ENCODE data around the gene GLRX3.

DNA sequence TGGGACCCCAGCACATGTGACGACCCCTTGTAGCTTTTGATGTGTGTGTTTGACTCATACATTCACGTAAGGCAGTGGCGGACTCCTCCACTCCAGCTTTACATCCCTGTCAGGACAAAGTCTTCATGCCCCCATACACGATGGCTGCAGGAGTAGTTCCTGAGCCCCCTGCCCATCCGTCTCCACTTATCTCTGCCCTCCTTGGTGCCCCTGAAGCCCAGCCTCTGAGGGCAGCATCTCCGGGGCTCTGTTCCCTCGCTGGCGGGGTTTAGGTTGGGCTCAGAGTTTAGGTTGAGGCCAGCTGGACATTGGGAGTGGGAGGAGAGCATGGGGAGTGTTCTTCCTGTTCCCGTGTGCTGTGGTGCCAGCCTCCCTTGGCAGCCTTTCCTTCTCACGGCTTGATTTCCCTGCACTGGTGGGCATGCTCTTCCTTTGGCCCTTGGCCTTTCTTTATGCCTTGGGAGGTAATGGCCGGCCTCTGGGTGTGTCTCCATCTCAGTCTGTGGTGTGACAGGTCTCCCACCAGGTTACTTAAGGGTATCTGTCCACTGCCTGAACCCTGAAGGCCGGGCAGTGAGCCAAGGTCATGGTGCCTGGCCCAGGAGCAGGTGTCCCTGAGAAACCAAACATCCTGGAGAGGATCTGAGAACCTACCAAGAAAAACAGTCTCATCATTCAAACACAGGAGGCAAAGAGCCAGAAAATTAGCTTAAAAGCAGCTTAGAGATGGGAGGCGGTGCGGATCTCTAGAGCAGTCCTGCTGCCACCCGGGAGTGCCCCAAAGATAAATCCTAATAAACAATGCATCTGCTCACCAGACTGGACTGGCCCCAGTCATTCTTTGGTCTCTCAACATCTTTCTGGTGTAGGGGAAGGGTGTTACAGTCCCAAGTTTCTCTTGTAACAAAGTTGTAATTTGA lies 85.5 kb downstream of the GLRX3 start:
- TF ChIP-seq TCF12 (IDR thresholded peaks at IDR 0.05; ENCODE audit: low read depth) (no peak), RAD21 (IDR thresholded peaks at IDR 0.05; ENCODE audit: low read depth) (no peak), TEAD4 (IDR thresholded peaks at IDR 0.05) (no peak), REST (IDR thresholded peaks at IDR 0.05; ENCODE audit: low read depth) (no peak), USF1 (IDR thresholded peaks at IDR 0.05) (no peak), FOXM1 (IDR thresholded peaks at IDR 0.05; ENCODE audit: borderline replicate concordance, low read depth) (no peak), EP300 (IDR thresholded peaks at IDR 0.05; ENCODE audit: borderline replicate concordance) (no peak), CEBPB (IDR thresholded peaks at IDR 0.05) (no peak), EGR1 (IDR thresholded peaks at IDR 0.05) (no peak)

Measured in Ishikawa (cell line).